T-helper 1 cell (primary cell): ENCODE results near the gene SFXN3.

Experiments used
- DNase-seq, 5 donors: peaks; one replicate each; pipeline ENCODE4 v3.0.0-alpha.2; 2012 to 2020

SFXN3 gene

GRCh38 chr10:101000127-101000914, 30.7 kb upstream of the SFXN3 start:
- DNase-seq, result no peak

GRCh38 chr10:101000915-101001658, 29.9 kb upstream of the SFXN3 start:
- no peak for DNase-seq

GRCh38 chr10:101001659-101002035, 29.4 kb upstream of the SFXN3 start:
- DNase-seq, result no peak

GRCh38 chr10:101002456-101002855, 28.6 kb upstream of the SFXN3 start:
- no peak for DNase-seq

- no peak for DNase-seq
These were observed 27.3 kb upstream of the SFXN3 start for GRCh38 chr10:101003639-101004206.

GRCh38 chr10:101005361-101005760, 25.7 kb upstream of the SFXN3 start:
- no peak for DNase-seq

- no peak for DNase-seq
These were observed 25.0 kb upstream of the SFXN3 start for GRCh38 chr10:101005869-101006567.

GRCh38 chr10:101006593-101007098, 24.4 kb upstream of the SFXN3 start:
- no peak for DNase-seq

- DNase-seq, result no peak
These were observed 23.8 kb upstream of the SFXN3 start for GRCh38 chr10:101007099-101007711.

GRCh38 chr10:101007915-101008822, 22.9 kb upstream of the SFXN3 start:
- no peak for DNase-seq

GRCh38 chr10:101008823-101009423, 22.1 kb upstream of the SFXN3 start:
- no peak for DNase-seq

- no peak for DNase-seq
These were observed 20.7 kb upstream of the SFXN3 start for GRCh38 chr10:101010329-101010728.

- DNase-seq, result no peak
These were observed 19.3 kb upstream of the SFXN3 start for GRCh38 chr10:101011517-101012423.

GRCh38 chr10:101012525-101013364, 18.3 kb upstream of the SFXN3 start:
- DNase-seq, result peak; percentile 47 to 79 (median 61)

- DNase-seq, result no peak
These were observed 17.6 kb upstream of the SFXN3 start for GRCh38 chr10:101013365-101013825.

GRCh38 chr10:101014230-101014884, 16.7 kb upstream of the SFXN3 start:
- peak; percentile 40 to 73 (median 59) for DNase-seq

- no peak for DNase-seq
These were observed 16.0 kb upstream of the SFXN3 start for GRCh38 chr10:101014966-101015581.

GRCh38 chr10:101015582-101015973, 15.5 kb upstream of the SFXN3 start:
- no peak for DNase-seq
